Activated T-helper 1 cell treated with anti-CD3 and anti-CD28 coated beads, Interleukin-12 subunit alpha, Interleukin-12 subunit beta, Interleukin-2, Interleukin-4 antibody, amounts not matched to agents 30 ng/mL and 10 ng/mL and 1 ng/mL, durations not matched to agents 14 hours and 24 hours and 36 hours (primary cell): ENCODE measurements around the gene PATJ. TPM values are rescaled to one million over a fixed set of nuclear protein-coding genes. Genes with fewer than 3 reads are reported as not detected.

ENCODE experiments used
- DNase-seq: peaks from one replicate; pipeline ENCODE4 v3.0.0; 2021; ENCODE audit warnings: low spot score
- H3K27ac Mint-ChIP-seq: one replicate; pipeline ENCODE4 v1.8.0; 2021; ENCODE audit warnings: mild to moderate bottlenecking, mixed read lengths
- H3K27me3 Mint-ChIP-seq: one replicate; pipeline ENCODE4 v1.8.0; 2022; ENCODE audit warnings: mild to moderate bottlenecking, moderate library complexity, mixed read lengths; ENCODE audit not compliant: insufficient read depth
- H3K36me3 Mint-ChIP-seq: one replicate; pipeline ENCODE4 v1.8.0; 2021; ENCODE audit warnings: low read depth, mixed read lengths
- H3K4me1 Mint-ChIP-seq: one replicate; pipeline ENCODE4 v1.8.0; 2021; ENCODE audit warnings: low read depth, mixed read lengths
- H3K4me3 Mint-ChIP-seq: one replicate; pipeline ENCODE4 v1.8.0; 2021; ENCODE audit warnings: mild to moderate bottlenecking, moderate library complexity, mixed read lengths
- H3K9me3 Mint-ChIP-seq: one replicate; pipeline ENCODE4 v1.8.0; 2021; ENCODE audit warnings: mixed read lengths
- intact Hi-C: fragments of 100-400 bp; cut with micrococcal nuclease; formaldehyde crosslinking; loops from one replicate; pipeline ENCODE4 v1.15.1; 2024
- total RNA-seq: library from RNA; stranded (reverse); gene quantifications from 2 replicates; pipeline ENCODE4 v1.2.3, GENCODE V29; 2022

The PATJ gene
- total RNA-seq, 1 donor from 2014 or later, result 5.1 TPM

GRCh38 chr1:62012836-62013235 lies 270.6 kb downstream of the PATJ start:
- intact Hi-C loops, result no loop called here
- no peak overlapping the region for H3K4me3 Mint-ChIP-seq
- H3K9me3 Mint-ChIP-seq, result no peaks in the 10 kb centered on the region
- no peaks in the 10 kb centered on the region for H3K27me3 Mint-ChIP-seq
- H3K27ac Mint-ChIP-seq, result no peak overlapping the region
- no peaks in the 10 kb centered on the region for H3K4me1 Mint-ChIP-seq
- DNase-seq, result no peak
- no peaks in the 10 kb centered on the region for H3K36me3 Mint-ChIP-seq

DNA sequence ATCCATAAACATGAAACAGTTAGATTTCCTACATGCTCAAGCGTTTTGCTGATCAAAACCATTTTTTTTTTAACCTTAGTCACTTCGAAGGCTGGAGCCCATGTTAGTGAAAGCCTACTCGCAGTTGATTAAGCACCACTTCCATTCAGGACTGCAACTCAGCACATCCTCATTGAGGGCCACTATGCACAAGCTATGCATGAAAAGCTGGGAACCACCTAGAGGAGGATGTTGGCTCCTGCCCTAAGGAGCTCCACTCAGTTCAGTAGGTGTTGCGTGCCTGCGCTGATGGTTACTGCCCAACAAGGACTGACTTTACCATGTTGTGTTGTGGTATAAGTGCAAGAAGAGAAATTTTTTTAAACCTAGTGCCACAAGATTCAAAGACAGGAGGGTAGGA lies 271.0 kb downstream of the PATJ start:
- Mint-ChIP-seq H3K36me3 (no peaks in the 10 kb centered on the region), H3K4me1 (no peaks in the 10 kb centered on the region), H3K4me3 (no peak overlapping the region), H3K27me3 (no peaks in the 10 kb centered on the region), H3K9me3 (no peaks in the 10 kb centered on the region), H3K27ac (no peak overlapping the region)
- DNase-seq, result no peak
- intact Hi-C loops, result no loop called here

DNA sequence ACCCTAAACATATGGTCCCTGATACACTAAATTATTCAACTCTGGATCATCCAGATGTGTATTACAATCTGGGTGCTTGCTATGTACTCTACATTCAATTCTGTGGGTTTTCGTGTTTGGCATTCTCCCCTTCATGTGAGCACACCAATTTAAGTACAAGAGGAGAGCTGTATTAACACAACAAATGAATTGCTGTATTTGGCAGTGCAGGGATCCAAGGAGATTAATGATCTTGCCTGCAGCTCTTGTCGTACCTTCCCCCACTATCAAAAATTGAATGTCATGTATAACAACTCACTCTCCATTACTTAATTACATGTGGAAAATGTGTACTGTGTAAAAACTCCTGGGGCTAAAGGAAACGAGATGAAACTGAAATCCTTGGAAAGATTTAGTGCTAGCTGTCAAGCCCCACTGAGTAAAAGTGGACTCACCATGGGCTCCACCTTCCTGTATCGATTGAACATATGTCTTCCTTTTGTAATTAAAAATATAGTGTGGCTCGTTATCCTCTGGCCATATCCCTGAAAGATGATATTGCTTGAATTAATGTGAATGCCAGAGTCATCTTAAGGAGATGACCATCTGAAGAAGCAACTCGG lies 280.2 kb downstream of the PATJ start:
- intact Hi-C loops, result no loop called here
- H3K9me3 Mint-ChIP-seq, result no peaks in the 10 kb centered on the region
- no peaks in the 10 kb centered on the region for H3K4me1 Mint-ChIP-seq
- H3K27ac Mint-ChIP-seq, result no peak overlapping the region
- no peaks in the 10 kb centered on the region for H3K27me3 Mint-ChIP-seq
- no peaks in the 10 kb centered on the region for H3K36me3 Mint-ChIP-seq
- no peak overlapping the region for H3K4me3 Mint-ChIP-seq
- DNase-seq, result no peak

GRCh38 chr1:62024690-62025089 lies 282.4 kb downstream of the PATJ start:
- Mint-ChIP-seq H3K27me3 (no peaks in the 10 kb centered on the region), H3K27ac (no peak overlapping the region), H3K36me3 (no peaks in the 10 kb centered on the region), H3K9me3 (no peaks in the 10 kb centered on the region), H3K4me3 (no peak overlapping the region), H3K4me1 (no peaks in the 10 kb centered on the region)
- no peak for DNase-seq
- intact Hi-C loops, result no loop called here

- Mint-ChIP-seq H3K9me3 (no peaks in the 10 kb centered on the region), H3K27ac (no peak overlapping the region), H3K4me1 (no peaks in the 10 kb centered on the region), H3K4me3 (no peak overlapping the region), H3K27me3 (no peaks in the 10 kb centered on the region), H3K36me3 (no peaks in the 10 kb centered on the region)
- intact Hi-C loops, result no loop called here
- DNase-seq, result no peak
Measured at GRCh38 chr1:62025154-62025553, 282.9 kb downstream of the PATJ start.

- H3K27ac Mint-ChIP-seq, result no peak overlapping the region
- H3K4me1 Mint-ChIP-seq, result no peaks in the 10 kb centered on the region
- no peaks in the 10 kb centered on the region for H3K9me3 Mint-ChIP-seq
- no peaks in the 10 kb centered on the region for H3K27me3 Mint-ChIP-seq
- no peak overlapping the region for H3K4me3 Mint-ChIP-seq
- DNase-seq, result no peak
- intact Hi-C loops, result no loop called here
- H3K36me3 Mint-ChIP-seq, result no peaks in the 10 kb centered on the region
Measured at GRCh38 chr1:62025892-62026291, 283.6 kb downstream of the PATJ start.

DNA sequence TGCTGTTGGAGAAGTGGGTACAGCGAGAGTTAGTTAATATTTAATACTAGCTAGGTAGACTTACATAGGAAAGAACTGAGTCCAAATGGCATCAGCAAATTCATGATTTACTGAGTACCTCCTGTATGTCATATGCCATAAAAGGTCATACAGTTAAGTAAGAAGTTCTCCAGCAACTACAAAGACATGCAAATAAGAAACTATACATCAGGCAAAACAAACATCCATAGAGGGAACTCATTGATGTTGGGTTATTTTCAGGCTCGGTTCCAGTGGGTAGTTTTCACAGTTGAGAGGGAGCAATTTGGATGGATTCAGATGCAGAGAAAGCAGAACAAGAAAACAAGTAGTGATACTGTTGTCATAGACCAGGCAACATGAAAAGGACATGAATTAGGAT lies 287.4 kb downstream of the PATJ start:
- intact Hi-C loops, result no loop called here
- Mint-ChIP-seq H3K4me3 (no peak overlapping the region), H3K4me1 (no peaks in the 10 kb centered on the region), H3K36me3 (no peaks in the 10 kb centered on the region), H3K27me3 (no peaks in the 10 kb centered on the region), H3K9me3 (no peaks in the 10 kb centered on the region), H3K27ac (no peak overlapping the region)
- no peak for DNase-seq

GRCh38 chr1:62034790-62035189 lies 292.5 kb downstream of the PATJ start:
- no peak for DNase-seq
- Mint-ChIP-seq H3K27ac (no peak overlapping the region), H3K9me3 (no peaks in the 10 kb centered on the region), H3K4me3 (no peak overlapping the region), H3K27me3 (no peaks in the 10 kb centered on the region), H3K36me3 (no peaks in the 10 kb centered on the region), H3K4me1 (no peaks in the 10 kb centered on the region)
- intact Hi-C loops, result loop anchor here (5.0 kb wide), 1 partner anchor 1802 kb away; no protein-coding TSS in a partner anchor

GRCh38 chr1:62037274-62037673 lies 295.0 kb downstream of the PATJ start:
- no peaks in the 10 kb centered on the region for H3K27me3 Mint-ChIP-seq

DNA sequence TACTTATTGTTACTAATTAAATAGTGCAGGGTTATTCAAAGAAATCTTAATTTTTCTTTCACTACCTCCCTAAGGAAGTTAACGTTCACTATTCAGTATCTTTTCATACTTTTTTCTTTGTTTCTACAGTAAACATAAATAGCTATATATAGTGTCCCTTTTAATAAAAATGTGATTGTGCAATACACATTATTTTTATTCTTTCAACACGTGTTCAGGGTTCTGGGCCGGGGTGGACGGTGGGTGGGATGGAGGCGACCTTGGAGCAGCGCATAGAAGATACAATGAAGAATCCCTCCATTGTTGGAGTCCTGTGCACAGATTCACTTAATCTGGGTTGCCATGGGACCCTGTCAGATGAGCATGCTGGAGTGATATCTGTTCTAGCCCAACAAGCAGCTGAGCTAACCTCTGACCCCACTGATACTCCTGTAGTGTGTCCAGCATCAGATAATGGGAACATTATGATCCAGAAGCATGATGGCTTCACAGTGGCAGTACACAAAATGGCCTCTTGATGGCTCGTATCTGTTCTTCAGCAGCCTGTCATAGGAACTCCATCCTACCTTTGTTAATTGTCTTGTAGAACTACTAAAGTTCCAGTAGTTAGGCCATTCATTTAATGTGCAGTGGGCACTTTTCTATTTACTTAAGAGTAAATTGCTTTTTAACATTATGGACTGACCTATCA lies 296.5 kb downstream of the PATJ start:
- no peak for DNase-seq
- H3K27ac Mint-ChIP-seq, result no peak overlapping the region
- intact Hi-C loops, result loop anchor here (5.0 kb wide), 1 partner anchor 1806 kb away; no protein-coding TSS in a partner anchor
- H3K27me3 Mint-ChIP-seq, result no peaks in the 10 kb centered on the region
- H3K36me3 Mint-ChIP-seq, result no peaks in the 10 kb centered on the region
- no peaks in the 10 kb centered on the region for H3K4me1 Mint-ChIP-seq
- no peak overlapping the region for H3K4me3 Mint-ChIP-seq
- no peaks in the 10 kb centered on the region for H3K9me3 Mint-ChIP-seq

More at GRCh38 chr1:62037274-62037673, 295.0 kb downstream of the PATJ start:
- H3K9me3 Mint-ChIP-seq, result no peaks in the 10 kb centered on the region
- intact Hi-C loops, result loop anchor here (5.0 kb wide), 1 partner anchor 1805 kb away; no protein-coding TSS in a partner anchor
- no peaks in the 10 kb centered on the region for H3K36me3 Mint-ChIP-seq
- no peak overlapping the region for H3K4me3 Mint-ChIP-seq
- no peaks in the 10 kb centered on the region for H3K4me1 Mint-ChIP-seq
- H3K27ac Mint-ChIP-seq, result no peak overlapping the region
- no peak for DNase-seq

- Mint-ChIP-seq H3K4me3 (no peak overlapping the region), H3K4me1 (no peaks in the 10 kb centered on the region), H3K9me3 (no peaks in the 10 kb centered on the region), H3K36me3 (no peaks in the 10 kb centered on the region), H3K27ac (no peak overlapping the region), H3K27me3 (no peaks in the 10 kb centered on the region)
- intact Hi-C loops, result no loop called here
- no peak for DNase-seq
Measured at GRCh38 chr1:62040450-62040849, 298.2 kb downstream of the PATJ start.

DNA sequence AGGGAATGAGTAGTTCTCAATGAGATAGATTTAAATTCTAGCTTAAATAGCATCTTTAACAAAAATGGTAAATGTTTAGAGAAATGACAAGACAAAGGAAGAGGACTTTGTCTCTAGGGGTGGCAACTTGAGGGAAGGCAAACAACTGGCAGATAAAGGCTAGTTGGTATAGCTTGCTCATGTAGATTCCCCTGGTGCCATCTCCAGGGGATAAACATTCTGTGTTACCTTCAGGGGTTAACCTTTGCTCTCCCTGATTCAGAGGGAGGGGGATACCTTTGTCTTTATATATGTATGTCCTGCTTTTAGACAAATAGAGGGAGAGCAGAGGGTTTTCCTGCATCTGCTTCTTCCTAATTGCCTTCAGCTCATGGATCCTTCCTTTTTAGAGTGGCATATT lies 298.7 kb downstream of the PATJ start:
- no peaks in the 10 kb centered on the region for H3K9me3 Mint-ChIP-seq
- no peak overlapping the region for H3K4me3 Mint-ChIP-seq
- DNase-seq, result no peak
- no peaks in the 10 kb centered on the region for H3K4me1 Mint-ChIP-seq
- no peaks in the 10 kb centered on the region for H3K36me3 Mint-ChIP-seq
- H3K27me3 Mint-ChIP-seq, result no peaks in the 10 kb centered on the region
- intact Hi-C loops, result no loop called here
- no peak overlapping the region for H3K27ac Mint-ChIP-seq

GRCh38 chr1:62043154-62043553 lies 300.9 kb downstream of the PATJ start:
- H3K9me3 Mint-ChIP-seq, result no peaks in the 10 kb centered on the region
- H3K27me3 Mint-ChIP-seq, result no peaks in the 10 kb centered on the region
- no peak overlapping the region for H3K4me3 Mint-ChIP-seq
- no peaks in the 10 kb centered on the region for H3K36me3 Mint-ChIP-seq
- H3K27ac Mint-ChIP-seq, result no peak overlapping the region
- no peaks in the 10 kb centered on the region for H3K4me1 Mint-ChIP-seq
- intact Hi-C loops, result no loop called here
- no peak for DNase-seq
